ENCODE data around the gene EFNA5. TPM values are rescaled to one million over a fixed set of nuclear protein-coding genes. Genes with fewer than 3 reads are reported as not detected.

The EFNA5 gene
- total RNA-seq, 4 donors from 2014 or later, result 2.8 to 5.7 (median 3.7) TPM

DNA sequence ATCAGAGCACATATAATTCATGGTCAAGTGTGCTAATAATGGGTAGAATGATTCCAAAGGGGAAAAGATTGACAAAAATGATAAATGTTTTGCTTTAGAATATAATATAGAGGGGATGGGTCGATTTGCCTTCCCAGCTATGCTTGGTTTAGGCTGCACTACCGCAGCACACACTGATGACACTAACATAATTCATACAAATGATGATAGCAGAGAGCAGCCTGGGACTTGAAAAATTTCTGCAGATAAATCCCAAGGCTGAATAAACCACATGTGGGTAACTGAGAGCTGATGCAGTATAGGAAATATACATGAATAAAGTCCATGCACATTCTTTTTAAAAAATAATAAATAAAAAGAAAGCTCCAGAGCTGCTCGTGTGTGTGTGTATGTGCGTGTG is 54.5 kb downstream of the EFNA5 start:
- H3K27me3 ChIP-seq, result no peaks in the 10 kb centered on the region
- no peaks in the 10 kb centered on the region for H3K9me3 ChIP-seq
- H3K27ac ChIP-seq (replicated peaks in 1 of 4), result no peak overlapping the region
- no peaks in the 10 kb centered on the region for H3K36me3 ChIP-seq
- WGBS, result 77% methylated on average over 4 of the region's 4 CpGs
- TF ChIP-seq POLR2A (IDR thresholded peaks at IDR 0.05; ENCODE audit: low read depth), result no peak
- TF ChIP-seq EP300 (IDR thresholded peaks at IDR 0.05), result no peak
- TF ChIP-seq, protein P1, sequence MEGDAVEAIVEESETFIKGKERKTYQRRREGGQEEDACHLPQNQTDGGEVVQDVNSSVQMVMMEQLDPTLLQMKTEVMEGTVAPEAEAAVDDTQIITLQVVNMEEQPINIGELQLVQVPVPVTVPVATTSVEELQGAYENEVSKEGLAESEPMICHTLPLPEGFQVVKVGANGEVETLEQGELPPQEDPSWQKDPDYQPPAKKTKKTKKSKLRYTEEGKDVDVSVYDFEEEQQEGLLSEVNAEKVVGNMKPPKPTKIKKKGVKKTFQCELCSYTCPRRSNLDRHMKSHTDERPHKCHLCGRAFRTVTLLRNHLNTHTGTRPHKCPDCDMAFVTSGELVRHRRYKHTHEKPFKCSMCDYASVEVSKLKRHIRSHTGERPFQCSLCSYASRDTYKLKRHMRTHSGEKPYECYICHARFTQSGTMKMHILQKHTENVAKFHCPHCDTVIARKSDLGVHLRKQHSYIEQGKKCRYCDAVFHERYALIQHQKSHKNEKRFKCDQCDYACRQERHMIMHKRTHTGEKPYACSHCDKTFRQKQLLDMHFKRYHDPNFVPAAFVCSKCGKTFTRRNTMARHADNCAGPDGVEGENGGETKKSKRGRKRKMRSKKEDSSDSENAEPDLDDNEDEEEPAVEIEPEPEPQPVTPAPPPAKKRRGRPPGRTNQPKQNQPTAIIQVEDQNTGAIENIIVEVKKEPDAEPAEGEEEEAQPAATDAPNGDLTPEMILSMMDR (IDR thresholded peaks at IDR 0.05), result no peak
- TF ChIP-seq POLR2AphosphoS5 (IDR thresholded peaks at IDR 0.05), result no peak
- no peaks in the 10 kb centered on the region for H3K4me1 ChIP-seq
- intact Hi-C loops (cut with DNase I), result no loop called here
- H3K4me3 ChIP-seq, result no peak overlapping the region
- no peak for DNase-seq (ENCODE audit: extremely low spot score)

GRCh38 chr5:107615299-107615817 is 55.4 kb downstream of the EFNA5 start:
- no peak for TF ChIP-seq EP300 (IDR thresholded peaks at IDR 0.05)
- TF ChIP-seq, protein P1 (IDR thresholded peaks at IDR 0.05), result no peak
- no peak for TF ChIP-seq POLR2AphosphoS5 (IDR thresholded peaks at IDR 0.05)
- no peak for TF ChIP-seq POLR2A (IDR thresholded peaks at IDR 0.05; ENCODE audit: low read depth)
- DNase-seq (ENCODE audit: extremely low spot score), result no peak
- H3K36me3 ChIP-seq, result no peaks in the 10 kb centered on the region
- H3K4me1 ChIP-seq, result no peaks in the 10 kb centered on the region
- H3K27ac ChIP-seq (replicated peaks in 1 of 4), result no peak overlapping the region
- intact Hi-C loops (cut with DNase I), result no loop called here
- H3K9me3 ChIP-seq, result no peaks in the 10 kb centered on the region
- no peak overlapping the region for H3K4me3 ChIP-seq
- WGBS, result 71% methylated on average over 7 of the region's 7 CpGs
- H3K27me3 ChIP-seq, result no peaks in the 10 kb centered on the region

- no peak overlapping the region for H3K27ac ChIP-seq (replicated peaks in 1 of 4)
- no peak for DNase-seq (ENCODE audit: extremely low spot score)
- no peak overlapping the region for H3K4me3 ChIP-seq
- no peaks in the 10 kb centered on the region for H3K9me3 ChIP-seq
- 69% methylated on average over 1 of the region's 1 CpG for WGBS
- intact Hi-C loops (cut with DNase I), result no loop called here
- no peaks in the 10 kb centered on the region for H3K27me3 ChIP-seq
- TF ChIP-seq, protein P1 (IDR thresholded peaks at IDR 0.05), result no peak
- TF ChIP-seq POLR2A (IDR thresholded peaks at IDR 0.05; ENCODE audit: low read depth), result no peak
- no peak for TF ChIP-seq POLR2AphosphoS5 (IDR thresholded peaks at IDR 0.05)
- TF ChIP-seq EP300 (IDR thresholded peaks at IDR 0.05), result no peak
- no peaks in the 10 kb centered on the region for H3K4me1 ChIP-seq
- H3K36me3 ChIP-seq, result no peaks in the 10 kb centered on the region
These were observed 58.2 kb downstream of the EFNA5 start for GRCh38 chr5:107612541-107612940.

DNA sequence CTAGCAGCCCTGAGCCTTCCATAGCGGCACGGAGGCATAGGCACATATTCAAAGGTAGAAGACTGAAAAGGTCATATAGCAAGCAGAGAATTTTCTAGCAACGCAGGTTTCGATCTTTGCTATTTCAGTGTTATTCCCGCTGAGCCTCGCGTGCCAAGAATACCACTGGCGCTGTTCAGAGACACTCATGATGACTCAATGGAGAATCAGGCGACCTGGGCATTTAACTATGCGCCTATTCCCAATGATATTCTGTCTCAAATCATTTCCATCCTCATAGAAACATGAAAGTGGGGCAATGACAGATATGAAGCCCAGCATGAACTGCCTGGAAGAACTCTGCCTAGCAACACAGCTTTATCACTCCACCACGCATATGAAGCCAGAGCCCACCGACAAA is 59.9 kb downstream of the EFNA5 start:
- Histone ChIP-seq H3K4me3 (no peak overlapping the region), H3K9me3 (no peaks in the 10 kb centered on the region), H3K27ac (replicated peaks in 1 of 4) (no peak overlapping the region), H3K27me3 (no peaks in the 10 kb centered on the region), H3K36me3 (no peaks in the 10 kb centered on the region), H3K4me1 (no peaks in the 10 kb centered on the region)
- intact Hi-C loops (cut with DNase I), result no loop called here
- TF ChIP-seq POLR2A (IDR thresholded peaks at IDR 0.05; ENCODE audit: low read depth) (no peak), EP300 (IDR thresholded peaks at IDR 0.05) (no peak), POLR2AphosphoS5 (IDR thresholded peaks at IDR 0.05) (no peak)
- TF ChIP-seq, protein P1 (IDR thresholded peaks at IDR 0.05), result no peak
- WGBS, result 98% methylated on average over 12 of the region's 12 CpGs
- no peak for DNase-seq (ENCODE audit: extremely low spot score)
